ENCODE data around the gene DTNB.

The DTNB gene

DNA sequence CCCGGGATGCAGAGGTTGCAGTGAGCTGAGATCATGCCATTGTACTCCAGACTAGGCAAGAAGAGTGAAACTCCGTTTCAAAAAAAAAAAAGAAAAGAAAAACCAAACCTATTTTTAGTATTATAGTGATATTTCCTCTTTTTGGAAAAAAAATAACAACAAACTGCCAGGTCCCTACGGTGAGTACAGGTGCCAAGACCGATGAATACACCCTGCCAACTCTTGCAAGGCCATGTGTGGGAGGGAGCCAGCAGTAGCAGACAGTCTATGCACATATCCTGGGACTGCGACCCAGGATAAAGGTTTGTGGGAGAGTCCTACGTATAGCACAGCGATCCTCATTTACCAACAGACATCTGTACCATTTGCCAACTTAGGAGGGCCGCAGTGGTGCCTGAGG, 262.1 kb downstream of the DTNB start:
- DNase-seq: no peak

DNA sequence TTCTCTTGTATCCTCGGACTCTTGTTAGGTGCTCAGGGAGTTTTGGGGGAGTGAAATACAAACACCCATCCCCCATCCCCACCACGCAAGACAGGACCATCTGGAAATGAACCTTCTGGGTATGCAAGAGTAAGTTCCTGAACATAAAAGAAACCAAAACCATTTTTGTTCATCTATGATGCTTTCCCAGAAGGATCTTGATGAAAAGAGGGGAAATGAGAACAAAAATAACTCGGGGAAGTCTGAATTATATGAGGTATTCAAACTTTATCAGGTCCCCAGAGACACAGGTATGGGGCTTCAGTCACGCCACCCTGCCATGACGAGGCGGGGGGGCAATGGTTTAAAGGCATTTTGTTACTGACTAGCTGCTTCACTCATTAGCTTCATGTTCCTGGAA, 263.0 kb downstream of the DTNB start:
- no peak for DNase-seq

DNA sequence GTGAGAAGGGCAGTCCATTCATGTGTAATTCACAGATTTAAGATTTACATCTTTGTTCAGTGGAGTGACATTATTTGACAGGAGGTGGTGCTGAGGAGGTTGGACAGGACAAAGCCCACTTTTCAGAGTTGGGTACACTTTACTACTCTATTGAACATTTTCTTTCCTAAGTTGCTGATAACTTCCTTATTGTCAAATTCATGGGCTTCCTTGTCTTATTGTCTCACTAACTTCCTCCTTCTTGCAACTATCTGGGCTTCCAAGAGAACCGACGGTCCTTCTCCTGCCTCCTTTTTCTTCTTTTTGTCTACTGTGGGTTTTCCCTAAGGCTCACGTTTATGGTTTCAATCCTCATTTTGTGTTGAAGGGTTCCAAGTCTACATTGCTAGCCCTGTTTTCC, 263.9 kb downstream of the DTNB start:
- no peak for DNase-seq

DNA sequence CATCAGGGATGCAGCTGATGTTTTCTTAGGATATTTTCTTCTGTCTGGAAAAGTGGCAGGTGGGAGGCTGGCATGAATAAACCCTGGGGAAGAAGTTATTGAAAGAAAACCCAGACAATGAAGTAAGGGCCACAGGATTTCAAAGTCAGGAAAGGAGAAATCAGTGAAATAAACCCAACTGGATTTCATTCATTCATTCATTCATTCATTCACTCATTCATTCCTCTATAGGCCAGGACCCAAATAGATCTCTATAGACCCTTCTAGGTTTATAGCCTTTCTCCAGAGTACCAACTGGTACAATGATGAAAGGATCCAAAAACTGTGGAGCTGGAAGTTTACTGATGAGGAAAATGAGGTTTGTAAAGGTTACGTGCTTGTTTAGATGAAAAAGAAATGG, 264.3 kb downstream of the DTNB start:
- DNase-seq: no peak

DNA sequence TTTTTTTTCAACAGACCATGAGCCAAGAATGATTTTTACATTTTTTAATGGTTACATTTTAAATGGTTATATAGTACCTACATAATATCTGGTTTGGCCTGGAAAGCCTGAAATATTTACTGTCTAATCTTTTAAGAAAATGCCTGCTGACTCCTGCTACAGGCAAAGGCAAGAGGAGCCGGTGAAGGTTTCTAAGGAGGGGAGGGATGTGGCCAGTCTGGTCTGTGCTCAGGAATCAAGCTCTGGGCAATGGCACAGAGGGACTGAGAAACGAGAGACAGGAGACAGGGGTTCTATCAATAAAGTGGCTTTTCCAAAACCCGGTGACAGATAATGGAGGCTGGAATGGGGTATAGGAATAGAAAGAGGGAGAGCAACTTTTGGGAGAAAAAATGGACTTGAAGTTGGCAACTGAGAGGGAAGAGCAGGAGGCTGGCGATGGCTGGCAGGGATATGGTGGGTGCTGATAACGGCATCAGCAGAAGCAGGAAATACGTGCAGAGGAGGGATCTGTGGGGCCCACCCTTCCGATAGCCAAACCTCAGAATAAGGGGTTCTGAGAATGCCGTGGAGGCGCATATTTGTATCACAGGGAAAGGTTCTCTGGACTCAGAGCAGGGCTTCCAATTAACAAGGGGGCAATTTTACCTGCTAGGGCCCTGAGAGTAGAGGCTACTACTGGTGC, 267.6 kb downstream of the DTNB start:
- DNase-seq: no peak

DNA sequence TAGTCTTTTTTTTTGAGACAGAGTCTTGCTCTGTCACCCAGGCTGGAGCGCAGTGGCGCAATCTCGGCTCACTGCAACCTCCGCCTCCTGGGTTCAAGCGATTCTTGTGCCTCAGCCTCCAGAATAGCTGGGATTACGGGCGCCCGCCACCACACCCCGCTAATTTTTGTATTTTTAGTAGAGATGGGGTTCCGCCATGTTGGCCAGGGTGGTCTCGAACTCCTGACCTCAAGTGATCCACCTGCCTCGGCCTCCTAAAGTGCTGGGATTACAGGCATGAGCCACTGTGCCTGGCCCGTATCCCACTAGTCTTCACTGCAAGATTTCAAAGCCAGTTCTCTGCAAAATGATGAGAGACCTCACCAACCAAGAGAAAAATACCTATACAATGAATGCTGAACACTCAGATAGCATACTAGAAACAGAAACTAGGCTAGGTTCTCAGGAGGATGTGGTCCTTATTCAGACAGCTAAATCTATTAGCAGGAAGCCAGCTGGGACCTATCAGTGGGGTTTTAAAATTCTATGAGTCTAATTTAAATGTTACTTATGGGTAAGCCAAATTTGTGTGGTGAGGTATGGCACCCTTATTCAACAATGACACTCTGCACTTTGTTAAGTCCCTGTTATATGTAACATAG, 270.1 kb downstream of the DTNB start:
- DNase-seq: peak; percentile 17

DNA sequence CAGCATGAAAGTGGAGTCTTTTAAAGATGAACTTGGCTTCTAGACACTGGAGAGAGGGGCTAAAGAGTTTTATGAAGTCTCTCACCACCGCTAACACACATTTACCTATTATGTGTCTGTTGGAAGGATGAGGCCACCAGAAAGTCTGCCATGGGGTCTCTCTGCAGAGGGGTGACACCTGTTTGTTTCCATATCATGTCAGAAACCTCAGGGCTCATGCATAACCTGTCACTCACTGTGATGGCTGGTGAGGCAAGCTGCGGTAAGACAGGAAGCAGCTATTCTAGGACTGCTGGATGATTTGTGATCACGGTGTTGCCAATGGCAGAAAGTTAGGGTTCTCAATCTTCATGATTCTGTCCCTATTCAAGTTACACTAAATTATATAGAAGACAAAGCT, 270.9 kb downstream of the DTNB start:
- DNase-seq: no peak

DNA sequence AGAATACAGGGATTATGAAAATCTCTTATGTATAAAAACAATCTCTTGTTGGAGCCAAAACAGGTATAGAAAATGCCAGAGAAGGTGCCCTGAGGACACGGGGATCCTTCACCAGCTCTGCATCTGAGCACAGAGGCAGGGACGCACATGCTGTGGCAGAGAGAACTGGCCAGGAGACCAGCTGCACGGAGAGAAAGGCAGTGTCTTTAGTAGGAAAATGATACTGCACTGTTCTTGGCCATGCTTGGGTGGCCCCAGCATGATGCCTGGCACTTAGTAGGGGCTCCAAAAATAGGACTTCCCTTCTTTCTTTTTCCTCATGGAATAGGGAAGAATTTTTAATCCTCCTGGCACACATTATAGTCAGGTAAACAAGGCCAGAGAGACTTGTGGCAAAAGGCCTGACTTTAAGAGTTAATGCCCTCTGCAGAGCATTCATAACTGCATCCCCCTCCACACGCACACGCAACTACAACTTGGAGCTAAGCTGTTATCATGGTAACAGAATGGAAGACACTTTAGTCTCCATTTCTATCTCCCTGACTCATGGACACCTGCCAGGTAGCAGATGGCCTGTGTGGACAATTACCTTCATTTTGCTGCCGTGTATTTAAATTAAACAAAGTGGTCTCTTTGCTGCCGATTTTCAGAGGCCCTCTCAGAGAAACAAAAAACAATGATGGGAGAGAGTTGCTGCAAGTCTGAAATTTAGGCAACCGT, 271.9 kb downstream of the DTNB start:
- DNase-seq: no peak

DNA sequence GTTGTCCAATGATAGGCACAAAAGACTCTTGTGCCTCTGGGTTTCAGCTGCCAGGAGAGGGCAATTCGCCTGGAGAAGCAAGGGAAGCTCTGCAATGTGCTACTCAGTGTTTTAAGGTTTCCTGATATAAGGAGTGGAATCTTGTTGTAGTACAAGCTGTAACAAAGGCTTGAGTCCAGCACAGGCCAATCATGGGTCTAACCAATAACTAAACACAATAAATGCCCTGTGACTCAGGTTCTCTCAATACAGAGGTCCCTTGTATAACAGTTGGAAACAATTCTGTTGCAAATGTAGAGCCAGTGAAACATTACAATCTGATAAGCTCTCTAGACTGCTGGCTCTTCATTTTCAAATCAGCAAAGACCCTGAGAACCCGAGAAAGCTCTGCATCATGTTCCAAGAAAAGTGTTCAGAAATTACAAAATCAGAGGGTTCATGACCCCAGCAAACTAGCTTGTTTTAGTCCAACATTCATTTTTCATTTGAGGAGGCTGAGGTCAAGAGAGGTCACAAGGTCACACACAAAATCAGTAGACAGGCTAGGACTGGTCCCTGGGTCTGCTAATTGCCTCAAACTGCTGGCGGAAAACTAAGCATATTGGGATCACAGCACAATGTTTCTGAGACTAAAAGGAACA, 272.7 kb downstream of the DTNB start:
- no peak for DNase-seq

DNA sequence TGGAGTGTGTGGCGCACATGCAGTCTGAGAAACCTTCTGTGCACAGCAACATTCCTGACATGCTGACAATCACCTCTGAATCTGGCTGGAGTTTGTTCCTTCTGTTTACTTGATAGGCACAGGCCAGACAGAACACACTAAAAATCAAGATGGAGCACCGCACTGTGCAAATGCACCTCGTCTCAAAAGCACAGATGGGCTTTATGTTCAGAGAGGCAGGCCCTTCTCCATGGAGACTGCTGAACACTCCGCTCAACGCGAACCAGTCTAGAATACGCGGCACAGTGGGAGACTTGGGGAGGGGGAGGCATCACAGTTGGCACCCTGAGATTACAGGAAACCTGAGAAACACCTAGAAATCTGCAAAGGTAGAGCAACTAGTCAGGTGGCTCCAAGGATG, 273.2 kb downstream of the DTNB start:
- no peak for DNase-seq

DNA sequence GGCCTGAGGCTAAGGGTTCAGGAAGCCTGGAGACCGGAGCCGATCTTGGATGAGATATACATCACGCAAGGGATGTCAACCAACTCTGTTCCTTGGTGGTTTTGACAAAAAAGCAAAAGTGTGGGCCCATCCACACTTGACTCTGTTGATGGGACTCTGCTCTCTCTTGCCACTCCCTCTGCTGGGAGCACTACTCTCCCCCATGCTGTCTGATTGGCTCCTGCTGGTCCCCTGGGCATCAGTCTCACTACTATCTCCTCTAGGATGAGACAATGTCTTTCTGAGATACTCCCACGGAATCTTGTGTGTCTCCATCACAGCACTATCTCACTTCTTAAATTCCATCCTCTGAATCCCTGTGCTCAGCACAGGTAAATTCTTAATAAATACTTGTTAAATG, 274.8 kb downstream of the DTNB start:
- DNase-seq: no peak

DNA sequence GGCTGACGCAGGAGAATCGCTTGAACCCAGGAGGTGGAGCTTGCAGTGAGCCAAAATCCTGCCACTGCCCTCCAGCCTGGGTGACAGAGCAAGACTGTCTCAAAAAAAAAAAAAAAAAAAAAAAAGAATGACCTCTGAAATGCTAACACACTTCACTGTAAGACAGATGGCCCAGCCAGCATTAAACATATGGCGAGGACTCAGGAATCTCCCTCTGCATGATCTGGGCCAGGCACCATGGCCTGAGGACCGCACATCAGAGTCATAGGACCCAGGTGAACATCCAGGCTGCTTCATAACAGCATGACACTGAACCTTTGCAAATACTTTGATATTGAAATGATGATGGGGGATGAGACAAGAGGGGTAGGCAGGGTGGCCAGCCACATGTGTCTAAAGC, 275.6 kb downstream of the DTNB start:
- DNase-seq: no peak

DNA sequence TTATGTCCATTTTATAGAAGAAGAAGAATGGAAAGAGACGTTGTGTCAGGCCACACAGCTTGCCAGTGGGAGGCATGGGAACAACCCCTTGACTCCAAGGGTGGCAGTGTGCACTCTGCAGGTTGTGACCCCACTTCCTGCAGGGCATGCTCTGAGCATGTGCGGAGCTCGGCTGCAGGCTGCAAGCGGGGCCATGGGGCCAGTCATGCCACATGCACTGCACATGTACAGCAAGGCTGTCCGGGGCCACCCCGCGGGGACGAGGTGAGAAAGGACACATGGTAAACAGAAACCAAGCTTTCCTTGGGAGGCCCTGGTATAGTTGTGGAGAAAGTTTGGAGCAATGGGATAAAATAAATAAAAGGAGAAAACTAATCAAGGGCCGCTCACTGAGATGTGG, 284.2 kb downstream of the DTNB start:
- DNase-seq: no peak

DNA sequence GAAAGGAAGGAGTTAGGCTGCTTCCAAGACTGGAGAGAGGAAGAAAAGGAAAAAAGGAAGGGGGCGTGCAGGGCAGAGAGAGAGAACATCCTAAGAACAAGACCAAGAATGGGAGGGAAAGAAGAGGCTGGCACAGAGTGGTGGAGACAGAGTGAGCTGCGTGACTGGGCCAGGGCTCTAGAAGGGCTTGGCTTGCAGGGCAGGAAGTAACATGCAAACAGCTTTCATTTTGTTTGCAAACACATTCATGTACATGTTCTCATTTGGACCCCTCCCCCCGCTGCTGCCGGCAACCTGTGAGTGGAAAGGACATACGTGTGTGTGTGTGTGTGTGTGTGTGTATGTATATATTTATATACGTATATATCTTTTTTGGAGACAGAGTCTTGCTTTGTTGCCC, 284.9 kb downstream of the DTNB start:
- no peak for DNase-seq

DNA sequence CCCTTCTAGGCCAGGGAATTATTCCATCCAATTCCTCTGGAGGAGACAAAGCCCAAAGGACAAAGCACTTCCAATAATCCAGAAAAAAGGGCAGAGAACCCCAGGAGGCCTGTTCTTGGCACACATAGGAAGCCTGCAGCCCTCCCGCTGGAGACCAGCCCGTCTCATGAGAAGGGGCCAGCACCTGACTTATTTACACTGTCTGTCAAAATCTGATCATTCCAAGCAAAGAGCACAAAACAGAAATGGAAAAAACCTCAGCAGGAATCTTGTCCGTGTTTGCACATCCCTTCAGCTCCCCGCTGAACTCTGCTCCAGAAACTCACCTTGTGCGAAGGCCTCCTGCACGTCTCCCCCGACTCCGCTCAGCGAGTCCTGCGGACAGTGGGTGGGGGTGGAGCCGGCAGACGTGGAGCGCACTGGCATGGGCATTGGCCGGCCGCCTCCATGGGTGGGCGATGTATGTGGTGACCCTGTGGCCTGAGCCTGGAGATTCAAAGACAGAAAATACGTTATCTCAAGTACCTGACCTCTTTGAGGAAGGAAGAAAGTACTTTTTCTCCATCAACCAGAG, 285.4 kb downstream of the DTNB start:
- DNase-seq: no peak

DNA sequence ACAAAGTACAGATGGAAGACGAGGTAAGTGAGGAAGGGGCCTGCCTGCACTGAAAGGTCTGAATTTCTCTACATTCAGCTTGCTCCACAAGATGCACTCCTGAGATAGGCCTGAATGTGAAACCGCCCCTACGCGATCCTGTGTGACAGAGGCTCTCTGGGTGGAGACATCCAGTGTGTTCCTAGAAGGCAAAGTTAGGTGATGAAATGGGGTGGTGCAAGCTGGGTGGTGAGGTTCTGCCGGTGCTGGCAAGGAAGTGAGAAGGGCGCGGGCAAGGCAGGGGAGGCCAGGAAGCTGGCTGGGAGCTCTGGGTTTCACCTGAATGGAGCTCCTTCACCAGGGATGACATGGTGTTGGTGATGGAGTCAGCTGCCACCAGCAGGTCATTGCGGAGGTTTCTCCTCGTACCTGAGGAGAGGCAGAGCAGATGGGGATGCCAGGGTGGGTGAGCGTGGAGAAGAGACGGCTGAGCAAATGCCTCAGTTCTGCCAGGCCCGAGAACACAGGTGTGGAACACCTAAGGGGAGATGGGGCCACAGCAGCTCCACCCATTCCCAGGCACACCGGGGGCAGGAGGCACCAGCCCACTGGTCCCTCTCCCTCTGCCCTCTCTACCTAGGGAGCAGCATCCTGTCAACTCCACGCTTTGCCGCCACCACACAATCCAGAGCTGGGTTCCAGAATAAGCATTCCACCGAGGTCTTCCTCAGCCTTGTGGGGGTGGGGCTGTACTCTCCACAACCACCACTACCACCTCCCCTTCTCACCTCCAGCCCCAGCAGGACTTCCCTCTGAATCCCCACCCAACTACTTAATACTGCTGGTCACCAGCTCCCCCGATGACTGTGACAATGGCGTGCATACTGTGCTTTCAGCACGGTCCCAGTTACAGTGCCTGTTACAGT, 286.2 kb downstream of the DTNB start:
- no peak for DNase-seq

DNA sequence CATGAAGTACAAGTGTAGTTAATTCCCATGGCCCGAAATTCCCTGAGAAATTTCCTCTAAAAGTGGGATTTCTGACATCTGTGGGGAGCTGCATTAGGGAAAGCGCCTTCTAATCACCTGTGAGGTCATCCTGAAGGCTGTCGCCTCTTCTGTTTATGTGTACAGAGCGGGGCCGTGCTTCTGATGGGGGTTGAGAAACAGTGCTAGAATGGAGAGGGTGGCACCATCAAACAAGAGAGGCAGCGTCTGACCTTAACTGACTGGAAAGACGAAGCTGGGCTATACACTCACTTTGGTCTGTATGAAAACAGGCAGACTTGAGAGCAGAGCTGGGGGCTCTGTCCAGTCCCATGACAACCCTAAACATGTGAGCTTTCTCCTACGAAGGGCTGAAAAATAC, 287.5 kb downstream of the DTNB start:
- no peak for DNase-seq

DNA sequence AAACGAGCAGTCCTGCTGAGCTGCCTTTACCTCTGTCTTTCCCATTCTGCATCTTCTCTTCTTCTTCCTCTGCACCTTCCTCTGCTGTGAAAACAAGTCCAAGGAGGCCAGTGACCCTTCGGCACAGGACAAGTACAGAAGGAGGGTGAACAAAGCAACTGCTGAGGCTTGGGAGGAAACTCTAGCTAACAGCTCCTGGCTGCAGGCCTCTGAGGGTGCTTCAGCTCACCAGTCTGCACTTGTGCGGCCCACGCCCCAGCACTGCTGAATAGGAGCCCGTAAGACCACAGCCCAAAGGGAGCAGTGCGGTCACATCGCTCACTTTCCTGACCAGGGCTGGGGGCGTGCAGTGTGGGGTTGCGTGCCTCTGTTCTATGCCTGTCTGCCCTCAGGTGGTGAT, 289.6 kb downstream of the DTNB start:
- no peak for DNase-seq

DNA sequence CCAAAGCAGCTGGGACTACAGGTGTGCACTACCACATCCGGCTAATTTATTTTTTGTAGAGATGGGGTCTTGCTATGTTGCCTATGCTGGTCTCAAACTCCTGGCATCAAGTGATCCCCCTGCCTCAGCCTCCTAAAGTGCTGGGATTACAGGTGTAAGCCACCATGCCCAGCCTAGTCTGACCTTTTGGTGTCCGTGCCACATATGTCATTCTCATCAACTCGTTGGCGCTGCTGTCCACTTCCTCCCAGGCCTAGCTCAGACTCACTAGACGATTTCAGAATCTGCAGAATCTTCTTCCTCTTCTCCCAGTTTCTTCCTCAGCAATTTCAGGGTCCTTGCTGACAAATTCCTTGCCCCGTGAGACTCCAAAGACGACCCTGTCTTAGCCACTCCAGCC, 291.9 kb downstream of the DTNB start:
- DNase-seq: no peak

DNA sequence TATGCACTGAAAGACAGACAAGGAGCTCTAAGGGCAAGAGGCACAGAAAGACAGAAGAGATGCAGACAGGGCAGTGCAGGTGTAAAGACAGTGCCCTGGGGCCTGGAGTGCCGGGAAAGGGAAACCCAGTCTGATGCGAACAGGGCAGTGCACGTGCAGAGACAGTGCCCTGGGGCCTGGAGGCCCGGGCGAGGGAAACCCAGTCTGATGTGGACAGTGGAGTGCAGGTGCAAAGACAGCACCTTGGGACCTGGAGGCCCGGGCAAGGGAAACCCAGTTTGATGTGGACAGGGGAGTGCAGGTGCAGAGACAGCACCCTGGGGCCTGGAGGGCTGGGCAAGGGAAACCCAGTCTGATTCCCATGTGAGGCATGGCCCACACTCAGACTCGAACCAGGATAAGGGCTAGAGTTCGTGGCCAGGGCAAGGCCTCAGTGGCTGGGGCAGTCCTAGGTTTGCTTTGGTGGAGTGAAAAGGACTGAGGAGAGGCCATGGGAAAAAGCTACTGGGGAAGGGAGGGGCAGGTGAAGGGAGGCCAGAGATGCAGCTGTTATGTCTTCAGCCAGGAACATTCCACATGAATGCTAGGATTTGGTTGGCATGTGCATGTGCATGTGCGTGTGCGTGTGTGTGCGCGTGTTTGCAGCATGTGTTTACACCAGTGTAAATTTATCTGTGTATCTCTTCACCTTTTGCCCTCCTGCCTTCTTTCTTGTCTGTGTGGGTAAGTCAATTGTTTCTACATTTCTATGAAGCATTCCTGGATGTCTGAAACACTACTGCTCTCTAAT, 292.6 kb downstream of the DTNB start:
- DNase-seq: no peak

DNA sequence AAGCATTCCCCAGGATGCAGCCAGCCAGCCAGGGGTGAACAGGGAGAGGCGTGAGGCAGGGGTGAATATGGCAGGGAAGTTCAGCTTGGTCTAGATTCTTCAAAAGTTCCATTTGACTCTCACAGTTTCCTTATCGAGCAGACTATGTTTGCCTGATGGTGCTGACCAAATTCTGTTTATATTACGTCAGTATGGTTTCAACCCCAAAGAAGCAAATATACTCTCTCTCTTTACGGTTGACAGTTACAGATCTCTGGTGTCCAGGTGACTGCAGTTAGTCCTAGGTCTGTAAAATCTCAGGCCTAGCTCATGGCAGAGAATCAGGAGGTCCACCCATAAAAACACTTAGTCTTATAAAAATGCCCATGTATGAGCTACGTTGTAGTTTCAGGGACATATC, 293.4 kb downstream of the DTNB start:
- DNase-seq: no peak

DNA sequence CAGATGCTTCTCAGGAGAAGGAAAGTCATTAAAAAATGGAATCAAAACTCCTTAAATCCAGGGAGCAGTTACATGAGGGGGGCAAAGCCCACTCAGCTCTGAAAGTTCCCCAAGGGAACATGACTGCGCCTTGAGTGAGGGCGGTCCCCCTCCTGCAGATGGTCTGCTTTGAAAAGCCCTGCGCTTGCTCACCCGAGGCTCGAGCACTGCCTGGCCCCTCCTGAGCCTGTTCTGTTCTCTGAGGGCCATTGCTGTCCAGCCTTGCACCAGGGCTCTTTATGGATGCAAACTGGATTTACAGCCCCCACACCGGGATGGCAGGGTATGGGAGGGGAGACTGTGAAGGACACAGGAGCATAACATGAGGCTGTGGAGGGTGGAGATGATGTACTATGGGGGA, 293.8 kb downstream of the DTNB start:
- no peak for DNase-seq
